Liver (tissue), 9 donors: ENCODE measurements around the gene GPR146. TPM values are rescaled to one million over a fixed set of nuclear protein-coding genes. Genes with fewer than 3 reads are reported as not detected.

Source experiments
- DNase-seq: peaks from one replicate; pipeline ENCODE4 v3.0.0-alpha.2; 2017; ENCODE audit warnings: low spot score
- H3K27ac ChIP-seq, 2 donors: one replicate each; pipeline ENCODE4 v1.7.0; 2013; ENCODE audit warnings: inconsistent platforms in 2 of 2, low read length in 2 of 2, control low read depth in 1 of 2, low read depth in 1 of 2, mild to moderate bottlenecking in 1 of 2
- H3K27me3 ChIP-seq, 4 donors: one replicate each; pipeline versions ENCODE4 v1.6.1 to v1.7.0; 2013; ENCODE audit warnings: low read length in 3 of 4, inconsistent platforms in 1 of 4, mild to moderate bottlenecking in 1 of 4, moderate library complexity in 1 of 4; ENCODE audit not compliant: control insufficient read depth in 4 of 4, insufficient read depth in 4 of 4
- H3K36me3 ChIP-seq, 4 donors: one replicate each; pipeline versions ENCODE4 v1.6.1 to v1.7.0; 2013; ENCODE audit warnings: low read length in 3 of 4, mild to moderate bottlenecking in 3 of 4, low read depth in 1 of 4, moderate library complexity in 1 of 4; ENCODE audit not compliant: control insufficient read depth in 4 of 4, insufficient read depth in 3 of 4
- H3K4me1 ChIP-seq, 4 donors: one replicate each; pipeline versions ENCODE4 v1.6.1 to v1.7.0; 2013; ENCODE audit warnings: low read length in 3 of 4, mild to moderate bottlenecking in 3 of 4, moderate library complexity in 1 of 4; ENCODE audit not compliant: control insufficient read depth in 4 of 4, insufficient read depth in 4 of 4
- H3K4me3 ChIP-seq, 3 donors: one replicate each; pipeline versions ENCODE4 v1.6.1 to v1.7.0; 2013; ENCODE audit warnings: low read length in 3 of 3, control low read depth in 1 of 3, low read depth in 1 of 3, mild to moderate bottlenecking in 1 of 3
- H3K9ac ChIP-seq, 2 donors: one replicate each; pipeline ENCODE4 v1.7.0; 2013; ENCODE audit warnings: low read length in 2 of 2, mild to moderate bottlenecking in 2 of 2, moderate library complexity in 2 of 2, control low read depth in 1 of 2, low read depth in 1 of 2
- H3K9me3 ChIP-seq, 4 donors: one replicate each; pipeline versions ENCODE4 v1.6.1 to v1.7.0; 2013; ENCODE audit warnings: low read length in 3 of 4; ENCODE audit not compliant: control insufficient read depth in 4 of 4
- ATF3 ChIP-seq: IDR thresholded peaks from 2 replicates; pipeline ENCODE4 v1.6.1; 2016; ENCODE audit warnings: antibody characterized with exemption
- CTCF ChIP-seq: fragments of 150-350 bp; IDR thresholded peaks from 2 replicates; pipeline ENCODE4 v1.5.1; 2017; ENCODE audit warnings: improper control_type of control experiment, low read depth, low read length; ENCODE audit not compliant: missing input control
- EGR1 ChIP-seq, 2 donors: IDR thresholded peaks; 2 replicates each; pipeline ENCODE4 v1.6.1; 2016 to 2018; ENCODE audit warnings: antibody characterized with exemption in 2 of 2, low read depth in 2 of 2
- FOXA1 ChIP-seq: IDR thresholded peaks from 2 replicates; pipeline ENCODE4 v1.6.1; 2016; ENCODE audit warnings: antibody characterized with exemption
- FOXA2 ChIP-seq: IDR thresholded peaks from 2 replicates; pipeline ENCODE4 v1.6.1; 2016; ENCODE audit warnings: antibody characterized with exemption
- GABPA ChIP-seq, 2 donors: IDR thresholded peaks in 1 of 2; conservative IDR thresholded peaks in 1 of 2; 2 replicates each; pipeline ENCODE4 v1.6.1; 2016; ENCODE audit warnings: antibody characterized with exemption in 2 of 2, mild to moderate bottlenecking in 1 of 2, moderate library complexity in 1 of 2
- HNF4A ChIP-seq, 2 donors: conservative IDR thresholded peaks; 2 replicates each; pipeline ENCODE4 v1.6.1; 2016; ENCODE audit warnings: antibody characterized with exemption in 2 of 2, mild to moderate bottlenecking in 2 of 2
- HNF4G ChIP-seq: IDR thresholded peaks from 2 replicates; pipeline ENCODE4 v1.6.1; 2016; ENCODE audit warnings: antibody characterized with exemption
- JUND ChIP-seq, 2 donors: IDR thresholded peaks; 2 replicates each; pipeline ENCODE4 v1.6.1; 2016; ENCODE audit warnings: antibody characterized with exemption in 2 of 2
- MAX ChIP-seq: IDR thresholded peaks from 2 replicates; pipeline ENCODE4 v1.6.1; 2016; ENCODE audit warnings: antibody characterized with exemption
- NR2F2 ChIP-seq: IDR thresholded peaks from 2 replicates; pipeline ENCODE4 v1.6.1; 2016; ENCODE audit warnings: antibody characterized with exemption
- RAD21 ChIP-seq, 2 donors: IDR thresholded peaks; 2 replicates each; pipeline ENCODE4 v1.6.1; 2016; ENCODE audit warnings: antibody characterized with exemption in 2 of 2, mild to moderate bottlenecking in 2 of 2
- RXRA ChIP-seq, 2 donors: IDR thresholded peaks; 2 replicates each; pipeline ENCODE4 v1.6.1; 2017 to 2018; ENCODE audit warnings: antibody characterized with exemption in 2 of 2, mild to moderate bottlenecking in 1 of 2
- SP1 ChIP-seq: IDR thresholded peaks from 2 replicates; pipeline ENCODE4 v1.6.1; 2018; ENCODE audit warnings: antibody characterized with exemption, mild to moderate bottlenecking
- TAF1 ChIP-seq: conservative IDR thresholded peaks from 2 replicates; pipeline ENCODE4 v1.6.1; 2016; ENCODE audit warnings: antibody characterized with exemption, mild to moderate bottlenecking
- YY1 ChIP-seq: IDR thresholded peaks from 2 replicates; pipeline ENCODE4 v1.6.1; 2016; ENCODE audit warnings: antibody characterized with exemption, mild to moderate bottlenecking
- WGBS: extraction: QIAGEN DNeasy Blood & Tissue Kit; methylation state at CpG from one replicate; pipeline ENCODE4 v1.1.7; 2013; 5-methylcytosine and 5-hydroxymethylcytosine counted together
- polyA plus RNA-seq, 2 donors: library from polyadenylated mRNA; stranded (reverse) in 1 of 2; unstranded in 1 of 2; fragments of 200-250 nt in 1 of 2; fragments of >200 nt in 1 of 2; fragmentation: Nextera tagmentation in 1 of 2; extraction: Ambion mirVana in 1 of 2; gene quantifications; one replicate each; pipeline versions ENCODE4 v1.2.1 to v1.2.3, GENCODE V29; 2013 to 2015
- total RNA-seq, 2 donors: library from RNA; depleted of rRNA; stranded (reverse); fragments of >200 nt; gene quantifications; one replicate each; pipeline ENCODE4 v1.2.3, GENCODE V29; 2014
- donor health status: healthy.
- donor health status: healthy.
- donor health status: healthy.
- donor health status: healthy.
- donor health status: healthy.

Gene GPR146
- total and polyA plus RNA-seq, 4 donors, result 15.5 to 33.5 (median 26.7) TPM

DNA sequence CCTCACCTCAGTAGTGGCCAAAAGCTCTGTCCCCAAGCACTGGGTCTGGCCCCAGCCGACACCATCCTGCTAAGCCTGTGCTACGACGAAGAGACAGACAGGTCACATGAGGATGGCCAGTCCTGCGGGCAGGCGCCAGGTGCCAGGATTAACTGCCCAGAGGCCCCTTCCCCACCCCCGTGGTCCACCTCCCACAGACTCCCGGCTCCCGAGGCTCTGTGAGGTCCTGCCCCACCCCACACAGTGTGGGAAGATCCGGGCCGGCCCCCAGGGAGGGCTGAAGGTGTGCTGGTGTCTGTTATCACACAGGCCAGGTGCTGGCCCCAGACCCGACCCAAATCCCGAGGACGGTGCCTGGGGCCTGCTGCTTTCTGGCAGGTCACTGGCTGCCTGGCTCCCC, 34.1 kb upstream of the GPR146 start (continued):
- TF ChIP-seq CTCF (no peak), YY1 (no peak), ATF3 (no peak), NR2F2 (no peak), GABPA (IDR thresholded peaks at IDR 0.05 in 1 of 2, conservative IDR thresholded peaks at IDR 0.05 in 1 of 2) (no peak), SP1 (no peak), RAD21 (IDR thresholded peaks at IDR 0.05) (no peak), FOXA2 (no peak), HNF4A (conservative IDR thresholded peaks at IDR 0.05) (no peak), EGR1 (IDR thresholded peaks at IDR 0.05; ENCODE audit: low read depth in 2 of 2) (no peak)

- Histone ChIP-seq H3K4me1 (peaks cover 6 to 13% (median 12%) of the 10 kb centered on the region in 4 donors), H3K27me3 (no peaks in the 10 kb centered on the region), H3K27ac (peak overlapping the region in 1 of 2 donors; percentile 50), H3K36me3 (peaks cover 0 to 6% (median 2%) of the 10 kb centered on the region in 4 donors), H3K9ac (no peak overlapping the region), H3K9me3 (no peaks in the 10 kb centered on the region), H3K4me3 (no peak overlapping the region)
- WGBS, result 86% methylated on average over 13 of the region's 13 CpGs
- no peak for TF ChIP-seq HNF4G
- TF ChIP-seq JUND (IDR thresholded peaks at IDR 0.05), result no peak
- no peak for TF ChIP-seq CTCF
- no peak for TF ChIP-seq SP1
- no peak for TF ChIP-seq FOXA1
- TF ChIP-seq RXRA (IDR thresholded peaks at IDR 0.05), result no peak
- no peak for TF ChIP-seq NR2F2
- no peak for TF ChIP-seq ATF3
- TF ChIP-seq TAF1, result no peak
- no peak for TF ChIP-seq MAX
- TF ChIP-seq GABPA (IDR thresholded peaks at IDR 0.05 in 1 of 2, conservative IDR thresholded peaks at IDR 0.05 in 1 of 2), result no peak
- no peak for DNase-seq
These were observed 32.9 kb upstream of the GPR146 start for GRCh38 chr7:1011297-1012003.
